Muscle layer of colon (tissue), 2 donors: Measurements from ENCODE around the gene RPRD1B.

Experiments used
- H3K27ac ChIP-seq: one replicate; pipeline ENCODE4 v1.7.0; 2013; ENCODE audit warnings: low read depth, mild to moderate bottlenecking, low read length, moderate library complexity
- H3K27me3 ChIP-seq, 2 donors: one replicate each; pipeline ENCODE4 v1.7.0; 2013; ENCODE audit warnings: low read length in 2 of 2, mild to moderate bottlenecking in 2 of 2; ENCODE audit not compliant: insufficient read depth in 2 of 2, control insufficient read depth in 1 of 2
- H3K36me3 ChIP-seq: one replicate; pipeline ENCODE4 v1.7.0; 2013; ENCODE audit warnings: mild to moderate bottlenecking, low read length; ENCODE audit not compliant: insufficient read depth
- H3K4me1 ChIP-seq: one replicate; pipeline ENCODE4 v1.7.0; 2013; ENCODE audit warnings: mild to moderate bottlenecking, low read length; ENCODE audit not compliant: insufficient read depth
- H3K4me3 ChIP-seq, 2 donors: one replicate each; pipeline ENCODE4 v1.7.0; 2013; ENCODE audit warnings: low read length in 2 of 2, low read depth in 1 of 2, mild to moderate bottlenecking in 1 of 2, moderate library complexity in 1 of 2
- H3K9ac ChIP-seq: one replicate; pipeline ENCODE4 v1.7.0; 2013; ENCODE audit warnings: low read length
- H3K9me3 ChIP-seq: one replicate; pipeline ENCODE4 v1.7.0; 2013; ENCODE audit warnings: mild to moderate bottlenecking, low read length
- donor health status: abdominal sarcoma.
- donor health status: Adenocarcinoma of cecum.

RPRD1B gene

GRCh38 chr20:38046572-38046971 is 13.0 kb downstream of the RPRD1B start:
- peaks cover 55% of the 10 kb centered on the region for H3K36me3 ChIP-seq
- H3K4me1 ChIP-seq = peaks cover 5% of the 10 kb centered on the region
- no peak overlapping the region for H3K4me3 ChIP-seq
- H3K9ac ChIP-seq = no peak overlapping the region
- no peaks in the 10 kb centered on the region for H3K9me3 ChIP-seq
- H3K27ac ChIP-seq = no peak overlapping the region
- no peaks in the 10 kb centered on the region for H3K27me3 ChIP-seq

DNA sequence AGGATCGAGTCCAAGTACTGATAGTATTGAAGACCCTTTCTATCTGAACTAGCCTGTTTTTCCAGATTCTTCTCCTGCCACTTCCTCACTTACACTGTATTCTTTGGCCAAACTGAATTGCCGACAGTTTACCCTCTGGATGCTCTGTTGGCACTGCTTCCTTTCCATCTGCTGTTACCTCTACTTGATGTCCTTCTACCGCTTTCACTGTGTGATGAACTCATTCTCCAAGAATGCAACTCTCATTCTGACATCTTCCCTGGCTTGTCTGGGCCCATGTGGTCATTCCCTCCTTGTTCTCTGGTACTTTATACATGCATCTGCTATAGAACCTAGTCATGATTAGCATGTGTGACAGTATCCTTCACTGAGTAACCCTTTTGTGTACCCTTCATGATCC is 16.3 kb downstream of the RPRD1B start:
- Histone ChIP-seq H3K27ac (no peak overlapping the region), H3K36me3 (peaks cover 36% of the 10 kb centered on the region), H3K27me3 (no peaks in the 10 kb centered on the region), H3K9me3 (no peaks in the 10 kb centered on the region), H3K4me1 (no peaks in the 10 kb centered on the region), H3K4me3 (no peak overlapping the region), H3K9ac (no peak overlapping the region)

DNA sequence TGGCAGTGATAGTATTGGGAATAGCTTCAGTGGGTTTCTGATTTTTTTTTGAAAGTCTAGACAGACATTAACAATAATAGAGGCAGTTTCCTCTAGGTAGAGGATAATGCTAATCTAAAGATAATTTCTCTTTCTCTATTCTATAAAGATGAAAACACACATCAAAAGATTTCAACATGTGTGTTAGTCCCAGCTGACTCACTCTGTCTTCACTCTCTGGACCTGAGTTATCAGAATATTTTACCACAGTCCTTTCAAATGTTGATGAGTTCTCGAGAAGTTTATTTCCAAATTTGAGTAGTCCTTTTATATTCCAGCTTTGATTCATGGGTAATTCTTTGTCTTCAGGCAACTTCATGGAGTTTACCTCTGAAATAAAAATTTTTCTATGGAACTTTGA is 17.1 kb downstream of the RPRD1B start:
- no peak overlapping the region for H3K4me3 ChIP-seq
- H3K4me1 ChIP-seq = no peaks in the 10 kb centered on the region
- H3K27me3 ChIP-seq = no peaks in the 10 kb centered on the region
- H3K9me3 ChIP-seq = no peaks in the 10 kb centered on the region
- no peak overlapping the region for H3K9ac ChIP-seq
- H3K27ac ChIP-seq = no peak overlapping the region
- peaks cover 37% of the 10 kb centered on the region for H3K36me3 ChIP-seq

DNA sequence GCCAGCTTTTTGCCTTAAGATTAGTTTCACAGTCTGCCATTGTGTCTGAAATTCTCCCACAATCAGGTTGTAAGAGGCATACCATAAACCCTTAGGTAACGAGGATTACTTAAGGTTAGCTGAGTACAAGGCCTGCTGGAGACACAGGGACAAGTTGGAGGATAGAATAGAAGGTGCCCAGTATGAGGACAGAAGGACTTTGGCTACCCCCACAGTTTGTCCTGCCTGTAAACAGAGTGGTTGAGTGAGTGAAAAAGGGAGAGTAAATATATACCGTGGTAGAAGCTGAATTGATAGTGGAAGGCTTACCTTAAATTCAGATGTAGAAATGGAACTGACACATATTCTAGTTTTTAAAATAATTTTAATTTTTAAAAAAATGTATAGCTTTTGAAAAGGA is 19.3 kb downstream of the RPRD1B start:
- no peaks in the 10 kb centered on the region for H3K9me3 ChIP-seq
- H3K4me1 ChIP-seq = no peaks in the 10 kb centered on the region
- H3K36me3 ChIP-seq = peaks cover 43% of the 10 kb centered on the region
- no peaks in the 10 kb centered on the region for H3K27me3 ChIP-seq
- H3K4me3 ChIP-seq = no peak overlapping the region
- no peak overlapping the region for H3K27ac ChIP-seq
- H3K9ac ChIP-seq = no peak overlapping the region

- Histone ChIP-seq H3K4me3 (no peak overlapping the region), H3K27ac (no peak overlapping the region), H3K4me1 (no peaks in the 10 kb centered on the region), H3K9me3 (no peaks in the 10 kb centered on the region), H3K9ac (no peak overlapping the region), H3K27me3 (no peaks in the 10 kb centered on the region), H3K36me3 (peaks cover 44% of the 10 kb centered on the region)
These were observed 21.1 kb downstream of the RPRD1B start for GRCh38 chr20:38054647-38055046.

DNA sequence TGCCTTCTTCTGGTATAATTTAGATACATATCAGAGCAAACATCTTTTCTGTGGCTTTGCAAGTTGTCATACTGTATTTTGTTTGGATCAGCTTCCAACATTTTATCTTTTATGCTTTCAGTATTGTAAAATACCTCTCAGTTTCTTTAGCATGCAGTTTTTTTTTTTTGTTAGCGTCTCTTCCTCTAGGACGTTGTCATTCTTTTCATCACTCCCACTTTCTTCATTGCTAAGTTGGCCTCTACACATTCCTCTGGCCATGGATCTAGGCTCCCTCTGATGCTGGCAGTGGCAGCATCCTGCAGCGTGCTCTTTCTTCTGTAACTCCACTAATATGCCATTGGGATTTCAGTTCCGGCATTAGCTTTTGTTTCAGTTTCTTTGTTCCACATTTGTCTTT is 21.7 kb downstream of the RPRD1B start:
- Histone ChIP-seq H3K4me1 (no peaks in the 10 kb centered on the region), H3K36me3 (peaks cover 44% of the 10 kb centered on the region), H3K9ac (no peak overlapping the region), H3K27me3 (no peaks in the 10 kb centered on the region), H3K27ac (no peak overlapping the region), H3K4me3 (no peak overlapping the region), H3K9me3 (no peaks in the 10 kb centered on the region)

GRCh38 chr20:38055848-38056247 is 22.3 kb downstream of the RPRD1B start:
- peaks cover 46% of the 10 kb centered on the region for H3K36me3 ChIP-seq
- H3K4me3 ChIP-seq = no peak overlapping the region
- no peaks in the 10 kb centered on the region for H3K4me1 ChIP-seq
- no peaks in the 10 kb centered on the region for H3K27me3 ChIP-seq
- no peak overlapping the region for H3K27ac ChIP-seq
- H3K9me3 ChIP-seq = no peaks in the 10 kb centered on the region
- no peak overlapping the region for H3K9ac ChIP-seq

GRCh38 chr20:38057351-38057972 is 23.9 kb downstream of the RPRD1B start:
- peaks cover 58% of the 10 kb centered on the region for H3K36me3 ChIP-seq
- no peak overlapping the region for H3K4me3 ChIP-seq
- H3K4me1 ChIP-seq = no peaks in the 10 kb centered on the region
- H3K9ac ChIP-seq = no peak overlapping the region
- H3K27ac ChIP-seq = no peak overlapping the region
- no peaks in the 10 kb centered on the region for H3K9me3 ChIP-seq
- H3K27me3 ChIP-seq = no peaks in the 10 kb centered on the region

- Histone ChIP-seq H3K4me3 (no peak overlapping the region), H3K27ac (no peak overlapping the region), H3K9ac (no peak overlapping the region), H3K36me3 (peaks cover 73% of the 10 kb centered on the region), H3K4me1 (no peaks in the 10 kb centered on the region), H3K27me3 (no peaks in the 10 kb centered on the region), H3K9me3 (no peaks in the 10 kb centered on the region)
These were observed 26.3 kb downstream of the RPRD1B start for GRCh38 chr20:38059832-38060231.

- H3K36me3 ChIP-seq = peaks cover 71% of the 10 kb centered on the region
- H3K4me3 ChIP-seq = no peak overlapping the region
- H3K27ac ChIP-seq = no peak overlapping the region
- no peaks in the 10 kb centered on the region for H3K27me3 ChIP-seq
- H3K4me1 ChIP-seq = no peaks in the 10 kb centered on the region
- H3K9me3 ChIP-seq = no peaks in the 10 kb centered on the region
- no peak overlapping the region for H3K9ac ChIP-seq
These were observed 27.0 kb downstream of the RPRD1B start for GRCh38 chr20:38060536-38060935.

DNA sequence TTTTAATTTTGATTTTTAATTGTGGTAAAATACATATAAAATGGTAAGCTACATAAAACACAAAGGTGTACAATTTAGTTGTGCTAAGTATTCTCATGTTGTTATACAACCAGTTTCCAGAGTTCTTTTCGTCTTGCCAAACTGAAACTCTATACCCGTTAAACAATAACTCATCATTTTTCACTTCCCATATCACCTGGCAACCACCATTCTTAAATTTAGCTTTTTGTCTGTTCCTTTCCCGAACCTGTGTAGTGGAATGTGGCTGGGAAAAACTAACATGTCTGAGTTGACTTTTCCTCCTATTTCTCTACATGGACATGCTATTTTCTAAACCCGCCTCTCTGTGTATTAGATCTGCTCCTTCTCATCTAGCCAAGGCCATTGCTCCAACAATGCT is 27.6 kb downstream of the RPRD1B start:
- Histone ChIP-seq H3K27ac (no peak overlapping the region), H3K4me1 (no peaks in the 10 kb centered on the region), H3K9ac (no peak overlapping the region), H3K27me3 (no peaks in the 10 kb centered on the region), H3K36me3 (peaks cover 71% of the 10 kb centered on the region), H3K4me3 (no peak overlapping the region), H3K9me3 (no peaks in the 10 kb centered on the region)

GRCh38 chr20:38062890-38063289 is 29.3 kb downstream of the RPRD1B start:
- H3K9me3 ChIP-seq = no peaks in the 10 kb centered on the region
- H3K4me3 ChIP-seq = no peak overlapping the region
- no peak overlapping the region for H3K9ac ChIP-seq
- H3K27me3 ChIP-seq = no peaks in the 10 kb centered on the region
- H3K27ac ChIP-seq = no peak overlapping the region
- H3K4me1 ChIP-seq = no peaks in the 10 kb centered on the region
- H3K36me3 ChIP-seq = peaks cover 72% of the 10 kb centered on the region
